Right lobe of liver (tissue), 4 donors: ENCODE measurements around the gene IFNA14.

ENCODE experiments used
- CTCF ChIP-seq, 4 donors: fragments of 200-600 bp in 3 of 4; fragments of 450-650 bp in 1 of 4; IDR thresholded peaks; one replicate each; pipeline versions ENCODE4 v1.5.1 to v1.8.0; 2016 to 2022; ENCODE audit warnings: antibody characterized with exemption in 4 of 4, mild to moderate bottlenecking in 2 of 4
- POLR2A ChIP-seq: fragments of 450-650 bp; IDR thresholded peaks from one replicate; pipeline ENCODE4 v1.6.1; 2017; ENCODE audit warnings: antibody characterized with exemption, mild to moderate bottlenecking
- donor health status: DM: no; HTN: no; CAD: no.
- donor health status: DM: no; HTN: no; CAD: no.
- donor health status: DM: no; HTN: yes; CAD: no.

GRCh38 chr9:21281275-21281674, 41.5 kb upstream of the IFNA14 start:
- TF ChIP-seq CTCF (IDR thresholded peaks at IDR 0.05): no peak
- TF ChIP-seq POLR2A: no peak
